Smooth muscle cell (in vitro differentiated cells): ENCODE data around the gene PSMA7. TPM values are rescaled to one million over a fixed set of nuclear protein-coding genes. Genes with fewer than 3 reads are reported as not detected.

ENCODE experiments used
- DNase-seq: peaks from one replicate; lab custom pipeline; 2025; ENCODE audit not compliant: unreplicated experiment; lab: John Stamatoyannopoulos, UW
- H2AFZ ChIP-seq: fragments of 200-600 bp; sonication (generic); 2 replicates; pipeline ENCODE4 v1.6.0; 2016; ENCODE audit warnings: antibody characterized with exemption, low read depth, mild to moderate bottlenecking
- H3F3A ChIP-seq: fragments of 200-600 bp; sonication (generic); 2 replicates; pipeline ENCODE4 v1.6.0; 2017; ENCODE audit warnings: antibody characterized with exemption, low read depth
- H3K27ac ChIP-seq: fragments of 200-600 bp; sonication (generic); 2 replicates; pipeline ENCODE4 v1.5.1; 2016; ENCODE audit warnings: low read depth, mild to moderate bottlenecking
- H3K27me3 ChIP-seq: fragments of 200-600 bp; sonication (generic); 2 replicates; pipeline ENCODE4 v1.6.1; 2016; ENCODE audit warnings: low read depth, mild to moderate bottlenecking
- H3K36me3 ChIP-seq: fragments of 200-600 bp; sonication (generic); 2 replicates; pipeline ENCODE4 v1.5.1; 2016; ENCODE audit warnings: low read depth
- H3K4me1 ChIP-seq: fragments of 200-600 bp; sonication (generic); 2 replicates; pipeline ENCODE4 v1.5.1; 2016; ENCODE audit warnings: low read depth
- H3K4me2 ChIP-seq: fragments of 200-600 bp; sonication (generic); 2 replicates; pipeline ENCODE4 v1.6.0; 2016; ENCODE audit warnings: mild to moderate bottlenecking
- H3K4me3 ChIP-seq: fragments of 200-600 bp; sonication (generic); 2 replicates; pipeline ENCODE4 v1.5.1; 2016; ENCODE audit warnings: mild to moderate bottlenecking
- H3K79me2 ChIP-seq: fragments of 200-600 bp; sonication (generic); 2 replicates; pipeline ENCODE4 v1.6.0; 2016; ENCODE audit warnings: low read depth, mild to moderate bottlenecking
- H3K9ac ChIP-seq: fragments of 200-600 bp; sonication (generic); 2 replicates; pipeline ENCODE4 v1.6.0; 2016; ENCODE audit warnings: low read depth
- H3K9me3 ChIP-seq: fragments of 200-600 bp; sonication (generic); replicated peaks from 2 replicates; pipeline ENCODE4 v1.5.1; 2016; ENCODE audit warnings: low read depth
- H4K20me1 ChIP-seq: fragments of 200-600 bp; sonication (generic); 2 replicates; pipeline ENCODE4 v1.6.0; 2016; ENCODE audit warnings: low read depth
- CTCF ChIP-seq: fragments of 200-600 bp; sonication (generic); IDR thresholded peaks from 2 replicates; pipeline ENCODE4 v1.5.1; 2017; ENCODE audit warnings: borderline replicate concordance, mild to moderate bottlenecking, antibody characterized with exemption; ENCODE audit not compliant: insufficient read depth, poor library complexity, severe bottlenecking
- WGBS: methylation state at CpG from one replicate; pipeline ENCODE4 v1.1.7; 2016; ENCODE audit warnings: low lambda C conversion rate; 5-methylcytosine and 5-hydroxymethylcytosine counted together
- polyA plus RNA-seq: library from polyadenylated mRNA; unstranded; fragments of >200 nt; fragmentation: Nextera tagmentation; extraction: Ambion mirVana; gene quantifications from 2 replicates; pipeline ENCODE4 v1.2.1, GENCODE V29; 2016
- total RNA-seq: library from RNA; depleted of rRNA; stranded (reverse); fragments of >200 nt; gene quantifications from 2 replicates; pipeline ENCODE4 v1.2.3, GENCODE V29; 2014

The PSMA7 gene
- total and polyA plus RNA-seq, 2 experiments from 2014 or later: 297 to 473 TPM

GRCh38 chr20:62133051-62133845, 9.9 kb downstream of the PSMA7 start:
- H3K36me3 ChIP-seq: peaks cover 3% of the 10 kb centered on the region
- H4K20me1 ChIP-seq: peaks cover 70% of the 10 kb centered on the region
- WGBS: 93% methylated on average over 29 of the region's 29 CpGs

GRCh38 chr20:62132421-62132820, 10.8 kb downstream of the PSMA7 start:
- H3K79me2 ChIP-seq: peaks cover 5% of the 10 kb centered on the region
- 92% methylated on average over 7 of the region's 7 CpGs for WGBS
- H3K9me3 ChIP-seq: no peaks in the 10 kb centered on the region
- H3K4me1 ChIP-seq: no peaks in the 10 kb centered on the region
- H3K36me3 ChIP-seq: peaks cover 3% of the 10 kb centered on the region
- DNase-seq: no peak
- no peak overlapping the region for H3K27ac ChIP-seq
- H3K4me3 ChIP-seq: no peak overlapping the region
- TF ChIP-seq CTCF: no peak
- peaks cover 70% of the 10 kb centered on the region for H4K20me1 ChIP-seq
- H2AFZ ChIP-seq: no peak overlapping the region
- no peak overlapping the region for H3K4me2 ChIP-seq
- H3F3A ChIP-seq: peaks cover 26% of the 10 kb centered on the region
- H3K27me3 ChIP-seq: no peaks in the 10 kb centered on the region
- H3K9ac ChIP-seq: no peak overlapping the region

More at GRCh38 chr20:62133051-62133845, 9.9 kb downstream of the PSMA7 start:
- Histone ChIP-seq H3K4me3 (no peak overlapping the region), H3K27me3 (no peaks in the 10 kb centered on the region), H3F3A (peaks cover 34% of the 10 kb centered on the region), H3K4me1 (no peaks in the 10 kb centered on the region), H3K4me2 (no peak overlapping the region), H3K27ac (no peak overlapping the region), H2AFZ (no peak overlapping the region), H3K79me2 (peaks cover 5% of the 10 kb centered on the region), H3K9ac (no peak overlapping the region), H3K9me3 (no peaks in the 10 kb centered on the region)
- TF ChIP-seq CTCF: no peak
- DNase-seq: no peak

- no peak for DNase-seq
- no peaks in the 10 kb centered on the region for H3K27me3 ChIP-seq
- H3K79me2 ChIP-seq: peaks cover 5% of the 10 kb centered on the region
- H3F3A ChIP-seq: peaks cover 20% of the 10 kb centered on the region
- no peak overlapping the region for H3K4me3 ChIP-seq
- H3K27ac ChIP-seq: no peak overlapping the region
- H3K4me2 ChIP-seq: no peak overlapping the region
- no peak overlapping the region for H2AFZ ChIP-seq
- H3K9me3 ChIP-seq: no peaks in the 10 kb centered on the region
- TF ChIP-seq CTCF: no peak
- 92% methylated on average over 25 of the region's 25 CpGs for WGBS
- peaks cover 68% of the 10 kb centered on the region for H4K20me1 ChIP-seq
- H3K9ac ChIP-seq: no peak overlapping the region
- H3K36me3 ChIP-seq: peaks cover 3% of the 10 kb centered on the region
- no peaks in the 10 kb centered on the region for H3K4me1 ChIP-seq
Observed at GRCh38 chr20:62131560-62132320, 11.5 kb downstream of the PSMA7 start.
